ENCODE results near the gene SIGMAR1. TPM values are rescaled to one million over a fixed set of nuclear protein-coding genes. Genes with fewer than 3 reads are reported as not detected.

Gene SIGMAR1
- total and polyA plus RNA-seq, 4 donors: 116 to 210 (median 178) TPM

GRCh38 chr9:34647651-34648050 lies 10.1 kb upstream of the SIGMAR1 start:
- peak overlapping the region; percentile 86 to 94 for H3K27ac ChIP-seq (ENCODE audit: low read depth in 1 of 2, low read length in 2 of 2)
- peak overlapping the region; percentile 82 to 93 for H3K9ac ChIP-seq (ENCODE audit: low read depth in 1 of 2, low read length in 2 of 2)
- peak overlapping the region; percentile 61 to 88 (median 78) for H3K4me3 ChIP-seq (ENCODE audit: low read depth in 1 of 3, low read length in 3 of 3)
- no peaks in the 10 kb centered on the region for H3K9me3 ChIP-seq (ENCODE audit: control insufficient read depth in 4 of 4, low read length in 3 of 4)
- WGBS: 22% methylated on average over 10 of the region's 10 CpGs
- peaks cover 0 to 15% (median 10%) of the 10 kb centered on the region in 4 donors for H3K36me3 ChIP-seq (ENCODE audit: control insufficient read depth in 4 of 4, insufficient read depth in 3 of 4, low read depth in 1 of 4, low read length in 3 of 4)
- H3K4me1 ChIP-seq (ENCODE audit: control insufficient read depth in 4 of 4, insufficient read depth in 4 of 4, low read length in 3 of 4): peaks cover 16 to 88% (median 78%) of the 10 kb centered on the region in 4 donors
- no peak for DNase-seq (ENCODE audit: low spot score)
- no peaks in the 10 kb centered on the region for H3K27me3 ChIP-seq (ENCODE audit: control insufficient read depth in 4 of 4, insufficient read depth in 4 of 4, low read length in 3 of 4)
- TF ChIP-seq TAF1 (conservative IDR thresholded peaks at IDR 0.05): no peak

- Histone ChIP-seq H3K36me3 (ENCODE audit: control insufficient read depth in 4 of 4, insufficient read depth in 3 of 4, low read depth in 1 of 4, low read length in 3 of 4) (peaks cover 0 to 15% (median 10%) of the 10 kb centered on the region in 4 donors), H3K9ac (ENCODE audit: low read depth in 1 of 2, low read length in 2 of 2) (peak overlapping the region; percentile 82 to 93), H3K9me3 (ENCODE audit: control insufficient read depth in 4 of 4, low read length in 3 of 4) (no peaks in the 10 kb centered on the region), H3K27me3 (ENCODE audit: control insufficient read depth in 4 of 4, insufficient read depth in 4 of 4, low read length in 3 of 4) (no peaks in the 10 kb centered on the region), H3K4me1 (ENCODE audit: control insufficient read depth in 4 of 4, insufficient read depth in 4 of 4, low read length in 3 of 4) (peaks cover 14 to 82% (median 73%) of the 10 kb centered on the region in 4 donors), H3K27ac (ENCODE audit: low read depth in 1 of 2, low read length in 2 of 2) (peak overlapping the region; percentile 86 to 94), H3K4me3 (ENCODE audit: low read depth in 1 of 3, low read length in 3 of 3) (peak overlapping the region; percentile 61 to 88 (median 78))
- no peak for DNase-seq (ENCODE audit: low spot score)
- TF ChIP-seq EGR1 (IDR thresholded peaks at IDR 0.05; ENCODE audit: low read depth in 2 of 2): no peak
- TF ChIP-seq, protein P1, sequence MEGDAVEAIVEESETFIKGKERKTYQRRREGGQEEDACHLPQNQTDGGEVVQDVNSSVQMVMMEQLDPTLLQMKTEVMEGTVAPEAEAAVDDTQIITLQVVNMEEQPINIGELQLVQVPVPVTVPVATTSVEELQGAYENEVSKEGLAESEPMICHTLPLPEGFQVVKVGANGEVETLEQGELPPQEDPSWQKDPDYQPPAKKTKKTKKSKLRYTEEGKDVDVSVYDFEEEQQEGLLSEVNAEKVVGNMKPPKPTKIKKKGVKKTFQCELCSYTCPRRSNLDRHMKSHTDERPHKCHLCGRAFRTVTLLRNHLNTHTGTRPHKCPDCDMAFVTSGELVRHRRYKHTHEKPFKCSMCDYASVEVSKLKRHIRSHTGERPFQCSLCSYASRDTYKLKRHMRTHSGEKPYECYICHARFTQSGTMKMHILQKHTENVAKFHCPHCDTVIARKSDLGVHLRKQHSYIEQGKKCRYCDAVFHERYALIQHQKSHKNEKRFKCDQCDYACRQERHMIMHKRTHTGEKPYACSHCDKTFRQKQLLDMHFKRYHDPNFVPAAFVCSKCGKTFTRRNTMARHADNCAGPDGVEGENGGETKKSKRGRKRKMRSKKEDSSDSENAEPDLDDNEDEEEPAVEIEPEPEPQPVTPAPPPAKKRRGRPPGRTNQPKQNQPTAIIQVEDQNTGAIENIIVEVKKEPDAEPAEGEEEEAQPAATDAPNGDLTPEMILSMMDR (IDR thresholded peaks at IDR 0.05; ENCODE audit: low read depth, low read length, missing input control): no peak
- TF ChIP-seq YY1 (IDR thresholded peaks at IDR 0.05): no peak
- under 1% methylated on average over 8 of the region's 8 CpGs for whole genome bisulfite sequencing
Observed at GRCh38 chr9:34647084-34647403, 9.5 kb upstream of the SIGMAR1 start.

DNA sequence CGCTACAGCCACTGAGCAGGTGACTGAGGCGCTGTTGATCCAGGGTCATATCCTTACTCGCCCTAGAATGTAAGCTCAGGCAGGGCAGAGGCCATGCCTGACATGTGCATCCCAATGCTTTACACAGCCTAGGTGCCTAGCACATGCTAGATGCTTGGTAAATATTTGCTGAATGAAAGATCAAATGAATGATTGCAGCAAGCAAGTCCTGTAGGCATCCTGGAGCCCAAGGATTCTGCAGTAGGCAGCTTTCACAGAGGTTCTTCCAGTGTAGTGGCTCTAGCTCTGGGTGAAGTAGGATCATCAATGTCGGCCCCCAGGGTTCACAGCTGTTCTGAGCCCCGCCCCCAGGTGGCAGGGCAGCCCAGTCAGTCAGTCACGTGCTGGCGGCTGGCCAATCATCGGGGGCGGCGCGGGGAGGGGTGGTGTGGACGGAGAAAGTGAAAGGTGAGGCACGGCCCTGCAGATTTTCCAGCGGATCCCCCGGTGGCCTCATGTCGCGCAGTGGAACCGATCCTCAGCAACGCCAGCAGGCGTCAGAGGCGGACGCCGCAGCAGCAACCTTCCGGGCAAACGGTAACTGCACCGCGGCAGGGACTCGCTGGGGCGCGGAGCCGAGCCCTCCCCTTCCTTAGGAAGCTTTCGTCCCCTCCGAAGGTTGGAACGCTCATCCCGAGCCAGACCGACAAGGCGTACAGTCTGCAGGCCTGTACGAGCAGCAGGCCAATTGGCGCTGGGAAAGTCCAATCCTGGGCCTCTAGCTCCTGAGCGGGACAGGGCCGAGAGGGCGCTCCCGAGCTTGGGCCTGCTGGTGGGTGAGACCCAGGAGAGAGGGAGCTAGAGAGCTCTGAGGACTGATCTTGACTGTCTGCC lies 8.9 kb upstream of the SIGMAR1 start, which contains the start of gene GALT:
Gene GALT (plus strand): TSS at position 465 of the 873 bp plus-strand sequence. CDS start 30 bp downstream, at position 495.
- peaks cover 0 to 15% (median 10%) of the 10 kb centered on the region in 4 donors for H3K36me3 ChIP-seq (ENCODE audit: control insufficient read depth in 4 of 4, insufficient read depth in 3 of 4, low read depth in 1 of 4, low read length in 3 of 4)
- no peaks in the 10 kb centered on the region for H3K27me3 ChIP-seq (ENCODE audit: control insufficient read depth in 4 of 4, insufficient read depth in 4 of 4, low read length in 3 of 4)
- no peaks in the 10 kb centered on the region for H3K9me3 ChIP-seq (ENCODE audit: control insufficient read depth in 4 of 4, low read length in 3 of 4)
- DNase-seq (ENCODE audit: low spot score): peak; percentile 100
- peak within 1 kb of the TSS; percentile 86 to 94 for H3K27ac ChIP-seq (ENCODE audit: low read depth in 1 of 2, low read length in 2 of 2)
- H3K9ac ChIP-seq (ENCODE audit: low read depth in 1 of 2, low read length in 2 of 2): peak within 1 kb of the TSS; percentile 82 to 93
- H3K4me3 ChIP-seq (ENCODE audit: low read depth in 1 of 3, low read length in 3 of 3): peak within 1 kb of the TSS; percentile 61 to 88 (median 78)
- peaks cover 15 to 78% (median 70%) of the 10 kb centered on the region in 4 donors for H3K4me1 ChIP-seq (ENCODE audit: control insufficient read depth in 4 of 4, insufficient read depth in 4 of 4, low read length in 3 of 4)
- WGBS: 2% methylated on average over 43 of the region's 43 CpGs
- peak in 1 of 2 donors; percentile 77 for TF ChIP-seq JUND (IDR thresholded peaks at IDR 0.05)
- peak; percentile 3 to 43 for TF ChIP-seq RAD21 (IDR thresholded peaks at IDR 0.05)
- TF ChIP-seq YY1 (IDR thresholded peaks at IDR 0.05): peak; percentile 68
- peak; percentile 52 for TF ChIP-seq NR2F2 (IDR thresholded peaks at IDR 0.05)
- peak; percentile 56 to 64 for TF ChIP-seq EGR1 (IDR thresholded peaks at IDR 0.05; ENCODE audit: low read depth in 2 of 2)
- TF ChIP-seq HNF4A (conservative IDR thresholded peaks at IDR 0.05): peak; percentile 67 to 90
- peak; percentile 64 for TF ChIP-seq REST (IDR thresholded peaks at IDR 0.05)
- peak; percentile 63 for TF ChIP-seq TAF1 (conservative IDR thresholded peaks at IDR 0.05)
- peak; percentile 79 for TF ChIP-seq FOXA1 (IDR thresholded peaks at IDR 0.05)
- peak; percentile 78 for TF ChIP-seq SP1 (IDR thresholded peaks at IDR 0.05)
- TF ChIP-seq HNF4G (IDR thresholded peaks at IDR 0.05): no peak
- peak; percentile 91 to 95 for TF ChIP-seq RXRA (IDR thresholded peaks at IDR 0.05)
- peak in 1 of 2 donors; percentile 57 for TF ChIP-seq GABPA (IDR thresholded peaks at IDR 0.05 in 1 of 2, conservative IDR thresholded peaks at IDR 0.05 in 1 of 2)
- TF ChIP-seq MAX (IDR thresholded peaks at IDR 0.05): peak; percentile 93
- TF ChIP-seq, protein P2, sequence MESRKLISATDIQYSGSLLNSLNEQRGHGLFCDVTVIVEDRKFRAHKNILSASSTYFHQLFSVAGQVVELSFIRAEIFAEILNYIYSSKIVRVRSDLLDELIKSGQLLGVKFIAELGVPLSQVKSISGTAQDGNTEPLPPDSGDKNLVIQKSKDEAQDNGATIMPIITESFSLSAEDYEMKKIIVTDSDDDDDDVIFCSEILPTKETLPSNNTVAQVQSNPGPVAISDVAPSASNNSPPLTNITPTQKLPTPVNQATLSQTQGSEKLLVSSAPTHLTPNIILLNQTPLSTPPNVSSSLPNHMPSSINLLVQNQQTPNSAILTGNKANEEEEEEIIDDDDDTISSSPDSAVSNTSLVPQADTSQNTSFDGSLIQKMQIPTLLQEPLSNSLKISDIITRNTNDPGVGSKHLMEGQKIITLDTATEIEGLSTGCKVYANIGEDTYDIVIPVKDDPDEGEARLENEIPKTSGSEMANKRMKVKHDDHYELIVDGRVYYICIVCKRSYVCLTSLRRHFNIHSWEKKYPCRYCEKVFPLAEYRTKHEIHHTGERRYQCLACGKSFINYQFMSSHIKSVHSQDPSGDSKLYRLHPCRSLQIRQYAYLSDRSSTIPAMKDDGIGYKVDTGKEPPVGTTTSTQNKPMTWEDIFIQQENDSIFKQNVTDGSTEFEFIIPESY (IDR thresholded peaks at IDR 0.05): no peak
- no peak for TF ChIP-seq ATF3 (IDR thresholded peaks at IDR 0.05)

All from liver (tissue), 9 donors.